ENCODE measurements around the gene TOP3B. TPM values are rescaled to one million over a fixed set of nuclear protein-coding genes. Genes with fewer than 3 reads are reported as not detected.

TOP3B gene
- total RNA-seq, 4 donors from 2014 or later: 8.9 to 24.9 (median 18.6) TPM

GRCh38 chr22:21998595-21999247 lies 16.1 kb upstream of the TOP3B start:
- Histone ChIP-seq H3K27ac (no peak overlapping the region), H3K36me3 (no peaks in the 10 kb centered on the region), H3K27me3 (peaks cover 8% of the 10 kb centered on the region), H3K4me3 (no peak overlapping the region), H3K9me3 (no peaks in the 10 kb centered on the region), H3K4me1 (no peaks in the 10 kb centered on the region)
- no peak for ATAC-seq
- TF ChIP-seq POLR2AphosphoS5 (IDR thresholded peaks at IDR 0.05): no peak
- no peak for TF ChIP-seq POLR2A (IDR thresholded peaks at IDR 0.05)
- TF ChIP-seq CTCF (IDR thresholded peaks at IDR 0.05): no peak
- no peak for TF ChIP-seq EP300 (IDR thresholded peaks at IDR 0.05)
- 79 to 90% methylated on average over 7 of the region's 7 CpGs for WGBS, 2 donors (ENCODE audit: low coverage in 1 of 2)

GRCh38 chr22:21996175-21996720 lies 13.7 kb upstream of the TOP3B start:
- no peaks in the 10 kb centered on the region for H3K36me3 ChIP-seq

GRCh38 chr22:21995660-21996059 lies 13.1 kb upstream of the TOP3B start:
- no peak overlapping the region for H3K4me3 ChIP-seq
- no peaks in the 10 kb centered on the region for H3K36me3 ChIP-seq
- TF ChIP-seq EP300 (IDR thresholded peaks at IDR 0.05) (no peak), CTCF (IDR thresholded peaks at IDR 0.05) (no peak), POLR2AphosphoS5 (IDR thresholded peaks at IDR 0.05) (no peak)
- WGBS, 2 donors (ENCODE audit: low coverage in 1 of 2): 79 to 100% methylated on average over 2 to 3 of the region's 3 CpGs
- no peaks in the 10 kb centered on the region for H3K4me1 ChIP-seq
- H3K9me3 ChIP-seq: no peaks in the 10 kb centered on the region
- H3K27ac ChIP-seq: no peak overlapping the region
- ATAC-seq: no peak
- peaks cover 23% of the 10 kb centered on the region for H3K27me3 ChIP-seq

More at GRCh38 chr22:21996175-21996720, 13.7 kb upstream of the TOP3B start:
- H3K4me3 ChIP-seq: no peak overlapping the region
- H3K27me3 ChIP-seq: peaks cover 18% of the 10 kb centered on the region
- H3K27ac ChIP-seq: no peak overlapping the region
- no peaks in the 10 kb centered on the region for H3K4me1 ChIP-seq
- H3K9me3 ChIP-seq: no peaks in the 10 kb centered on the region
- TF ChIP-seq EP300 (IDR thresholded peaks at IDR 0.05) (no peak), POLR2A (IDR thresholded peaks at IDR 0.05) (no peak), CTCF (IDR thresholded peaks at IDR 0.05) (no peak), POLR2AphosphoS5 (IDR thresholded peaks at IDR 0.05) (no peak)
- WGBS, 2 donors (ENCODE audit: low coverage in 1 of 2): 43 to 63% methylated on average over 5 of the region's 5 CpGs
- ATAC-seq: no peak

GRCh38 chr22:21994881-21995444 lies 12.4 kb upstream of the TOP3B start:
- peaks cover 30% of the 10 kb centered on the region for H3K27me3 ChIP-seq
- no peaks in the 10 kb centered on the region for H3K9me3 ChIP-seq
- TF ChIP-seq POLR2A (IDR thresholded peaks at IDR 0.05): no peak
- TF ChIP-seq CTCF (IDR thresholded peaks at IDR 0.05): no peak
- no peak for TF ChIP-seq POLR2AphosphoS5 (IDR thresholded peaks at IDR 0.05)
- TF ChIP-seq EP300 (IDR thresholded peaks at IDR 0.05): no peak
- ATAC-seq: no peak
- H3K36me3 ChIP-seq: no peaks in the 10 kb centered on the region
- H3K4me3 ChIP-seq: no peak overlapping the region
- no peak overlapping the region for H3K27ac ChIP-seq
- 88% methylated on average over 1 of the region's 3 CpGs; no CpG with 5 or more reads in 1 of the 2 donors for WGBS, 2 donors (ENCODE audit: low coverage in 1 of 2)
- H3K4me1 ChIP-seq: no peaks in the 10 kb centered on the region
